Measurements from ENCODE around the gene RNF215. TPM values are rescaled to one million over a fixed set of nuclear protein-coding genes. Genes with fewer than 3 reads are reported as not detected.

RNF215 gene
- total RNA-seq, 1 donor from 2014 or later, result 32.5 TPM

GRCh38 chr22:30370641-30371230 is 16.5 kb downstream of the RNF215 start:
- no peak for DNase-seq (ENCODE audit: low spot score, unreplicated experiment)
- Mint-ChIP-seq H3K27me3 (no peaks in the 10 kb centered on the region), H3K9me3 (ENCODE audit: low read depth) (no peaks in the 10 kb centered on the region), H3K36me3 (ENCODE audit: insufficient read depth) (peaks cover 5% of the 10 kb centered on the region), H3K4me1 (ENCODE audit: low read depth) (no peaks in the 10 kb centered on the region), H3K4me3 (ENCODE audit: low read depth) (no peak overlapping the region), H3K27ac (no peak overlapping the region)
- no peak for TF ChIP-seq CTCF (IDR thresholded peaks at IDR 0.05; ENCODE audit: unreplicated experiment)

DNA sequence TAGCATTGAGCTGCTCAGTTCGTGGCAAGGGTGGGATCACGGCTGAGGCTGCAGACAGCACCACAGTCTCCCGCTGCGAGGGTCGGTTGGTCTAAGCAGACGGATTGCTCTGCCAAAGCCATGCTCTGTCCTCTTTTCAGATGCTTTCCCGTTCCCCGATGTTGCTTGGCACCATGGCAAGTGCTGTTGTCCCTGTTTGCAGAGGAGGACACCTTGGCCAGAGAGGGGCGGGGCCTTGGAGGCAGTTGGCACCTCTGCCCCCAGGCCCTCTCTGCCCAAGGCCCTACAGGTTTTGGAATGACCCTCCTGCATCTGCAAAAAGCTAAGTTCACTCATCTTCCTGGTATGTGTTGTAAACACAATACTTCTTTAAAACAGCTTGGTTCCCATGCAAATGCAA is 18.8 kb downstream of the RNF215 start:
- Mint-ChIP-seq H3K27me3 (no peaks in the 10 kb centered on the region), H3K4me1 (ENCODE audit: low read depth) (no peaks in the 10 kb centered on the region), H3K36me3 (ENCODE audit: insufficient read depth) (peaks cover 7% of the 10 kb centered on the region), H3K27ac (no peak overlapping the region), H3K9me3 (ENCODE audit: low read depth) (no peaks in the 10 kb centered on the region), H3K4me3 (ENCODE audit: low read depth) (no peak overlapping the region)
- no peak for DNase-seq (ENCODE audit: low spot score, unreplicated experiment)
- TF ChIP-seq CTCF (IDR thresholded peaks at IDR 0.05; ENCODE audit: unreplicated experiment), result no peak

DNA sequence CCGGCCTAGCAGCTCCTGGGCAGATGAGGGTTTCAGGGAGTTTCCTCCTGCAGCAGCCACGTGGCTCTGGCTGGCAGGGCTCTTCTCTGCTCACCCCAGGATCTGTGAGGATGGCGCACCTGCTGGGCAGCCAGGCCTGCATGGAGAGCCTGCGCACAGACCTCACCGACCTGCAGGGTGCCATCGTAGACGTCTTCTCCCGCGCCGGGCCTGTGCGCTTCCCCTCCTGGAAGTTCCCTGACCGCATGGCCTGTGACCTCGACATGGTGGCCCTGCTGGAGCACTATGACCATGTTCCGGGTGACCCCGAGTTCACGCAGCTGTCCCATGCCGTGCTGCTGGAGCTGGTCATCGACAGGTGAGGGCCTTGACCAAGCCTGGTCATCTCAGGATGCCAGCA is 21.3 kb downstream of the RNF215 start:
- no peak overlapping the region for H3K27ac Mint-ChIP-seq
- TF ChIP-seq CTCF (IDR thresholded peaks at IDR 0.05; ENCODE audit: unreplicated experiment), result no peak

DNA sequence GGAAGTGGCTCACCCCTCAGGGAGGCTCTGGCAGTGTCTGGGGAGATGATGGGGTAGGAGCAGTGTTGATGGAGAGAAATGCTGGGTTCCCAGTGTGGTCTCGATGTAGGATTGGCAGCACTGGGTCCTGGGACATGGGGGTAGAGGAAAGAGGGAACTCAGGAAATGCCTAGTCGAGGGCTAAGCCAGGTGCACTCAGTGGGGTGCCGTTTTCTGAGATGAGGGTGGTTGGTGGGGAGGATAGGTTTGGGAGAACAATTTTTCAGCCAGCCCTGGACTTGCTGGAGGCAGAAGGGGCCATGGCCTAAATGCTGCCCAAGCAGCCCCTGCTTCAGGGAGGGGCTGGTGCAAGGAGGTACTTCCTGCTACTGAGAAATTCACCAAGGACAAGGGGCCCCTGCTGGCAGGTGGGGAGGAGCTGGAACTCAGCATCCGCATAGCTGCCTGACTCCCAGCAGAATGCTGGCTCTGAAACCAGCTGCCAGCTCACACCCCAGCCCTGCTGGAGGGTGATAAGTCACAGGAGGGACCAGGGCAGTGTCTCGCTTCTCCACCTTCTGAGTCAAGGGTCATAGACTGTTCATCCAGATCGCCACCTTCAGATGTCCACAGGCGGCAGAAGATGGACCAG is 24.4 kb downstream of the RNF215 start:
- Mint-ChIP-seq H3K4me3 (ENCODE audit: low read depth) (no peak overlapping the region), H3K9me3 (ENCODE audit: low read depth) (no peaks in the 10 kb centered on the region), H3K4me1 (ENCODE audit: low read depth) (peaks cover 4% of the 10 kb centered on the region), H3K27me3 (no peaks in the 10 kb centered on the region), H3K27ac (no peak overlapping the region), H3K36me3 (ENCODE audit: insufficient read depth) (peaks cover 5% of the 10 kb centered on the region)
- no peak for TF ChIP-seq CTCF (IDR thresholded peaks at IDR 0.05; ENCODE audit: unreplicated experiment)
- DNase-seq (ENCODE audit: low spot score, unreplicated experiment), result no peak

More for the DNA sequence above, 21.3 kb downstream of the RNF215 start:
- Mint-ChIP-seq H3K9me3 (ENCODE audit: low read depth) (no peaks in the 10 kb centered on the region), H3K4me3 (ENCODE audit: low read depth) (no peak overlapping the region), H3K36me3 (ENCODE audit: insufficient read depth) (peaks cover 7% of the 10 kb centered on the region), H3K4me1 (ENCODE audit: low read depth) (no peaks in the 10 kb centered on the region), H3K27me3 (no peaks in the 10 kb centered on the region)
- DNase-seq (ENCODE audit: low spot score, unreplicated experiment), result no peak

DNA sequence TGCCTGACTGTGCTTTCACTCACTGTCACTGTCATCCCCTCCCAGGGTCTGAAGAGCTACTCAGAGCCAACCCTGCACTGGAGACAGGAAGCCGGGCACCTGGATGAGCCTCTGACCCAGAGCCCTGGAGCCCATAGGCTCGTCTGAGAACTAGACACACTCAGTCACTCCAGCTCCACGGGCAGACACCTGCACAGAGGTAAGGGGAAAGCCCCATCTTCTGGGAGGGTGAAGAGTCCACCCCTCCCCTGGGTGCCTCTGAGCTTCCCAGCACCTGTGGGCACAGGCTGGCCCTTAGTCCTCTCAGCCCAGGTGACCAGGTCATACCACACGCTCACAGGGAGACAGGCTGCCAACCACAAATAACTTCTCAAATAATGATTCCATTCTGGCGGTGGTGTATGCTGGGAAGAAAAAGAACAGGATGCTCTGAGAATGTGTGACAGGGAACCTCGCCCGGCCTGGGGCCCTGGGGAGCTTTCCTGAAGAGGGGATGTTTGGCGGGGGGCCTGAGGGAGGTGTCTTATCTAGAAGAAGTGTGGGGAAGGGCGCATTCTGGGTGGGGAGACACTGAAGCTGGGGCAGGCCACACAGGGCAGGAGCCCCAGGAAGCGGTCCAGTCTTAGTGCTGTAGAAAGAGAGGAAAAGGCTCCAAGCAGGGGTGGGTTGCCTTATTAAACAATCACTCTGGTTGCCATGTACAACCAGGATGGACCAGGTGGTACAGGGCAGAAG is 25.1 kb downstream of the RNF215 start:
- peaks cover 6% of the 10 kb centered on the region for H3K4me1 Mint-ChIP-seq (ENCODE audit: low read depth)
- H3K36me3 Mint-ChIP-seq (ENCODE audit: insufficient read depth), result peaks cover 5% of the 10 kb centered on the region
- H3K27ac Mint-ChIP-seq, result no peak overlapping the region
- H3K4me3 Mint-ChIP-seq (ENCODE audit: low read depth), result no peak overlapping the region
- DNase-seq (ENCODE audit: low spot score, unreplicated experiment), result no peak
- no peak for TF ChIP-seq CTCF (IDR thresholded peaks at IDR 0.05; ENCODE audit: unreplicated experiment)
- no peaks in the 10 kb centered on the region for H3K9me3 Mint-ChIP-seq (ENCODE audit: low read depth)
- H3K27me3 Mint-ChIP-seq, result no peaks in the 10 kb centered on the region
